Hematopoietic multipotent progenitor cell treated with erythropoietin and hydrocortisone succinate and interleukin-3 and kit ligand, for 6 days (in vitro differentiated cells): ENCODE data around the gene GTF3C2.
"Not testable (repeated sequence)": the region's sequence is repeated elsewhere in the genome, so short reads cannot be mapped to it uniquely, and the experiment has no call there.

Experiments used
- DNase-seq: peaks from one replicate; pipeline ENCODE4 v3.0.0-alpha.2; 2015

GTF3C2 gene

GRCh38 chr2:27320958-27321543 lies 35.5 kb downstream of the GTF3C2 start:
- peak; percentile 57 for DNase-seq

- DNase-seq: not testable (repeated sequence)
Observed at GRCh38 chr2:27319839-27320238, 36.7 kb downstream of the GTF3C2 start.

- DNase-seq: no peak
Observed at GRCh38 chr2:27316655-27317412, 39.7 kb downstream of the GTF3C2 start.

GRCh38 chr2:27315122-27315521 lies 41.4 kb downstream of the GTF3C2 start:
- no peak for DNase-seq

- DNase-seq: no peak
Observed at GRCh38 chr2:27314709-27315108, 41.9 kb downstream of the GTF3C2 start.

GRCh38 chr2:27313882-27314645 lies 42.5 kb downstream of the GTF3C2 start:
- peak; percentile 31 for DNase-seq

GRCh38 chr2:27312152-27312551 lies 44.4 kb downstream of the GTF3C2 start:
- DNase-seq: no peak

- no peak for DNase-seq
Observed at GRCh38 chr2:27309651-27310050, 46.9 kb downstream of the GTF3C2 start.

GRCh38 chr2:27308359-27308881 lies 48.1 kb downstream of the GTF3C2 start, which contains the start of gene UCN:
Gene UCN, minus strand, starts transcription at chr2:27308445. Its CDS starts 550 bp downstream, at chr2:27307895.
- peak; percentile 36 for DNase-seq

- no peak for DNase-seq
Observed at GRCh38 chr2:27307545-27308358, 48.8 kb downstream of the GTF3C2 start.

- DNase-seq: no peak
Observed at GRCh38 chr2:27307287-27307544, 49.3 kb downstream of the GTF3C2 start.

GRCh38 chr2:27306573-27307286 lies 49.8 kb downstream of the GTF3C2 start:
- peak; percentile 48 for DNase-seq

GRCh38 chr2:27306136-27306535 lies 50.4 kb downstream of the GTF3C2 start:
- DNase-seq: no peak

GRCh38 chr2:27305516-27305915 lies 51.0 kb downstream of the GTF3C2 start:
- no peak for DNase-seq

GRCh38 chr2:27304488-27305240 lies 51.9 kb downstream of the GTF3C2 start:
- no peak for DNase-seq

- DNase-seq: peak; percentile 92
Observed at GRCh38 chr2:27303093-27304025, 53.2 kb downstream of the GTF3C2 start.

GRCh38 chr2:27300606-27301005 lies 56.0 kb downstream of the GTF3C2 start:
- not testable (repeated sequence) for DNase-seq

- no peak for DNase-seq
Observed at GRCh38 chr2:27298391-27299080, 58.0 kb downstream of the GTF3C2 start.

GRCh38 chr2:27297195-27297594 lies 59.4 kb downstream of the GTF3C2 start:
- DNase-seq: no peak

GRCh38 chr2:27296481-27296880 lies 60.1 kb downstream of the GTF3C2 start:
- DNase-seq: no peak
